ENCODE measurements around the gene SOBP.

DNA sequence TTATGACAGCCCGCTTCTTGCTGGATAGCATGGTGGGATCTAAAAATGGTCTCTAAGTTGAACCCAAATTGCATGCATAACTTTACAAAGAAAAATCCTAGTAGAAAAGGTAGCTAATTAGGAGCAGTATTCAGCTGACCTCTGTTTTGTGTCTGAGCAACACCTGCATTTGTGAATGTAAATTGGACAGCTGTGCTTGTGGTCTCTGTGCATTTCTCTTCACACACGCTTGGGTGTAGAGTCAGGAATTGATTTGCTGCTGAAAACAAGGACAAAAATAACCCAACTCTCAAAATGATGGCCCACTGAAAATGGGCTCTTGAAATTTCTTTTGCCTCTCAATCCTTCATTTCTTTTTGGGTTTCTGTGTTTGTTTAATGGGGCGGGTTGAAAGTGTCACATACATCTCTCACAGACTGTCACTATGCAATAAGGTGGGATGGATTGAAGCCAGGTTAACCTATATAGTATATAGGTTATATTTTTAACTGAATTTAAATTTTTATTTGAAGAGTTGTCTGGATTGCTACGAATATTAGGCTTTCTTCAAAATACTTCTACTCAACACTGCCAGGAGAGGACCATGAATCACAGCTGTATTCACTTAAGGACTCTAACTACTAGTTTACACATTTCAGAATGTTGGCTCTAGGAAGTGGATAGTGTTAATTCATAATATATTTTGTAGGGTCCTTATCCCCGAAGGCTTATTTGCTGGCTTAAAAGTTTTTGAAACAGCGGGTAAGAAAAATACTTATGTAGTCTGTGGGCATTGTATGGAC, 46.5 kb downstream of the SOBP start:
- TF ChIP-seq, protein P1, sequence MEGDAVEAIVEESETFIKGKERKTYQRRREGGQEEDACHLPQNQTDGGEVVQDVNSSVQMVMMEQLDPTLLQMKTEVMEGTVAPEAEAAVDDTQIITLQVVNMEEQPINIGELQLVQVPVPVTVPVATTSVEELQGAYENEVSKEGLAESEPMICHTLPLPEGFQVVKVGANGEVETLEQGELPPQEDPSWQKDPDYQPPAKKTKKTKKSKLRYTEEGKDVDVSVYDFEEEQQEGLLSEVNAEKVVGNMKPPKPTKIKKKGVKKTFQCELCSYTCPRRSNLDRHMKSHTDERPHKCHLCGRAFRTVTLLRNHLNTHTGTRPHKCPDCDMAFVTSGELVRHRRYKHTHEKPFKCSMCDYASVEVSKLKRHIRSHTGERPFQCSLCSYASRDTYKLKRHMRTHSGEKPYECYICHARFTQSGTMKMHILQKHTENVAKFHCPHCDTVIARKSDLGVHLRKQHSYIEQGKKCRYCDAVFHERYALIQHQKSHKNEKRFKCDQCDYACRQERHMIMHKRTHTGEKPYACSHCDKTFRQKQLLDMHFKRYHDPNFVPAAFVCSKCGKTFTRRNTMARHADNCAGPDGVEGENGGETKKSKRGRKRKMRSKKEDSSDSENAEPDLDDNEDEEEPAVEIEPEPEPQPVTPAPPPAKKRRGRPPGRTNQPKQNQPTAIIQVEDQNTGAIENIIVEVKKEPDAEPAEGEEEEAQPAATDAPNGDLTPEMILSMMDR (IDR thresholded peaks at IDR 0.05 in 4 of 5, conservative IDR thresholded peaks at IDR 0.05 in 1 of 5): no peak
- TF ChIP-seq POLR2A (IDR thresholded peaks at IDR 0.05): no peak

All from gastrocnemius medialis (tissue), 4 donors.